ENCODE measurements around the gene PPP2CA. TPM values are rescaled to one million over a fixed set of nuclear protein-coding genes. Genes with fewer than 3 reads are reported as not detected.

The PPP2CA gene
- total RNA-seq, 2 donors from 2014 or later = 119 to 175 TPM

DNA sequence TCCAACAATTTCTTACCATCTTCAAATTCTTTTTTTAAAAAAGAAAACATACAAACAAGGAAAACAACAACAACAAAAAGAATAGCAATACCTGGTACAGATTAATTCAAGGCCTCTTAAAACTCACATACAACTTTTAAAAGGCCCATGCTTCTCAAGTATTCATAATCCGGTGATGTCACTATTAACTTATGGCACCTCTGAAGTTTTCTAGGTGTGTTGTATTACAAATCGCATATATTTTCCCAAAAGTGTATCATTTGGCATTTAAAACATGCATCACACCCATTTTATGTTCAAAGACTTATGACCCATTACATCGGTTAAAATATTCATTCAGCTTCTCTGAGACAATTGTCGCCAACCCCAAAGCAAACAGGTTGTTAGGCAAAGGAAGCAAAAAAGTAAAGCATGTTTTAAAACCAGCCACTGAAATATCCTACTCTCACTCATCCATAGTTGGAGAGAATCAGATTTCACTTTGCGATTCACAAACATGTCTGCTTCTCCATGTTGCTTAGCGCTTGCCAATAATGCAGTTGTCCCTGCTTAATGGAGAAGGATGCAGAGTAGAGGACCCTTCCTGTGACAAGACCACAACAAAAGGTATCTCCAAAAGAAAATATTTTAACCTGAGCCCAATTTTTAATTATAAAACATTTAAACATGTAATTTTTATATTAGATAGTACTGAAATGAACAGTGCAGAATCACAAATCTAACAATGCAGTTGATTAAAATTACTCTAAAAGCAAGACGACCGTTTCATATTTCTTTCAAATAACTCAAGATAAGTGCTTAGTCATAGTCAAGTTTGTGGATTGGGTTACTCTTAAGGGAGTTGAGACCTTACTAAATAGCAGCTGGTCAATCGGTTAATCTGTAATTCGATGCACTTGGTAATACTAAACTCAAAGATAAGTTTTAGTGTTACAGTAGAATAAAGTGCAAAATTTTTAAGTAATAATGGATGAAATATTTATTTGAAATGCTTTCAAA, 50.7 kb downstream of the PPP2CA start:
- Histone ChIP-seq H3K4me1 (replicated peaks) (peaks cover 7% of the 10 kb centered on the region), H3K36me3 (peaks cover 0 to 4% of the 10 kb centered on the region in 2 donors), H3K27ac (peak overlapping the region; percentile 99), H3K9me3 (no peaks in the 10 kb centered on the region), H3K4me3 (peak overlapping the region; percentile 95 to 97), H3K27me3 (replicated peaks; ENCODE audit: insufficient read depth) (no peaks in the 10 kb centered on the region)
- 9% methylated on average over 10 of the region's 10 CpGs for WGBS
- intact Hi-C loops (cut with DNase I) = loop anchor here (10.0 kb wide), 2 partner anchors 200 to 400 kb away; partner anchors contain the start of gene UBE2B
- peak; percentile 34 for TF ChIP-seq POLR2AphosphoS5 (IDR thresholded peaks at IDR 0.05)
- TF ChIP-seq, protein P1, sequence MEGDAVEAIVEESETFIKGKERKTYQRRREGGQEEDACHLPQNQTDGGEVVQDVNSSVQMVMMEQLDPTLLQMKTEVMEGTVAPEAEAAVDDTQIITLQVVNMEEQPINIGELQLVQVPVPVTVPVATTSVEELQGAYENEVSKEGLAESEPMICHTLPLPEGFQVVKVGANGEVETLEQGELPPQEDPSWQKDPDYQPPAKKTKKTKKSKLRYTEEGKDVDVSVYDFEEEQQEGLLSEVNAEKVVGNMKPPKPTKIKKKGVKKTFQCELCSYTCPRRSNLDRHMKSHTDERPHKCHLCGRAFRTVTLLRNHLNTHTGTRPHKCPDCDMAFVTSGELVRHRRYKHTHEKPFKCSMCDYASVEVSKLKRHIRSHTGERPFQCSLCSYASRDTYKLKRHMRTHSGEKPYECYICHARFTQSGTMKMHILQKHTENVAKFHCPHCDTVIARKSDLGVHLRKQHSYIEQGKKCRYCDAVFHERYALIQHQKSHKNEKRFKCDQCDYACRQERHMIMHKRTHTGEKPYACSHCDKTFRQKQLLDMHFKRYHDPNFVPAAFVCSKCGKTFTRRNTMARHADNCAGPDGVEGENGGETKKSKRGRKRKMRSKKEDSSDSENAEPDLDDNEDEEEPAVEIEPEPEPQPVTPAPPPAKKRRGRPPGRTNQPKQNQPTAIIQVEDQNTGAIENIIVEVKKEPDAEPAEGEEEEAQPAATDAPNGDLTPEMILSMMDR (IDR thresholded peaks at IDR 0.05) = no peak
- DNase-seq (ENCODE audit: low spot score) = no peak

DNA sequence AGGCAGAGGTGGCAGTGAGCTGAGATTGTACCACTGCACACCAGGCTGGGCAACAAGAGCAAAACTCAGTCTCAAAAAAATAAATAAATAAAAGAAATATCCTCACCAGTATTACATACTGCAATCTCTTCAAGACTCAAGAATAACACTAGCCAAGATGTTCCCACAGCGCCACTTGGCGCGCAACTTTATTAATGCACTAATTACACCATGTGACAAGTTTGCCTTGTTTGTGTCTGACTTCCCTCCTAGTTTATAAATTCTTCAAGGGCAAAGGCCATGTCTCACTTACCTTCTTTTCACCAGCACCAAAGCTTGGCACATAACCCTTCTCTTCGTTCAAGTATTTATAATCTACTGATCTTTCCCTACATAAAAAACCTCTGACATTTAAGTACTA, 53.9 kb downstream of the PPP2CA start:
- WGBS = 83% methylated on average over 4 of the region's 4 CpGs
- intact Hi-C loops (cut with DNase I) = loop anchor here (10.0 kb wide), 2 partner anchors 203 to 403 kb away; partner anchors contain the start of gene UBE2B

DNA sequence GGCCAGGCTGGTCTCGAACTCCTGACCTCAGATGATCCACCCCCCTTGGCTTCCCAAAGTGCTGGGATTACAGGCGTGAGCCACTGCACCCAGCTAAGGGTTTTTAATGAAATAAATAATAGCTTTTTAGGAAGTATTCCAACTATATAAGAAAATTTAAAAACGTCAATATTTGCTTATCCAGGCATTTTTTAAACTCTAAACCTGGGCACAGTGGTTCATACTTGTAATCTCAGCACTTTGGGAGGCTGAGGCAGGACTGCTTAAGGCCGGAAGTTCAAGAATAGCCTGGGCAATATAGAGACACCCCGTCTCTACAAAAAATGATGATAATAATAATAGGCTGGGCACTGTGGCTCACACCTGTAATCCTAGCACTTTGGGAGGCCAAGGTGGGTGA, 63.3 kb downstream of the PPP2CA start:
- Histone ChIP-seq H3K27ac (no peak overlapping the region), H3K36me3 (peaks cover 0 to 2% of the 10 kb centered on the region in 2 donors), H3K4me1 (replicated peaks) (no peaks in the 10 kb centered on the region), H3K4me3 (no peak overlapping the region), H3K27me3 (replicated peaks; ENCODE audit: insufficient read depth) (no peaks in the 10 kb centered on the region), H3K9me3 (no peaks in the 10 kb centered on the region)
- TF ChIP-seq, protein P1 (IDR thresholded peaks at IDR 0.05) = no peak
- no peak for TF ChIP-seq POLR2A (IDR thresholded peaks at IDR 0.05)
- TF ChIP-seq POLR2AphosphoS5 (IDR thresholded peaks at IDR 0.05) = no peak
- no peak for DNase-seq (ENCODE audit: low spot score)
- WGBS = 93% methylated on average over 5 of the region's 5 CpGs
- intact Hi-C loops (cut with DNase I) = no loop called here

More for the DNA sequence above, 53.9 kb downstream of the PPP2CA start:
- TF ChIP-seq, protein P1 (IDR thresholded peaks at IDR 0.05) = peak in 1 of 4 experiments; percentile 3
- TF ChIP-seq POLR2A (IDR thresholded peaks at IDR 0.05) = no peak
- DNase-seq (ENCODE audit: low spot score) = no peak
- no peak overlapping the region for H3K27ac ChIP-seq
- peaks cover 7% of the 10 kb centered on the region for H3K4me1 ChIP-seq (replicated peaks)
- H3K9me3 ChIP-seq = no peaks in the 10 kb centered on the region
- no peaks in the 10 kb centered on the region for H3K27me3 ChIP-seq (replicated peaks; ENCODE audit: insufficient read depth)
- H3K36me3 ChIP-seq = peaks cover 0 to 4% of the 10 kb centered on the region in 2 donors
- no peak overlapping the region for H3K4me3 ChIP-seq

DNA sequence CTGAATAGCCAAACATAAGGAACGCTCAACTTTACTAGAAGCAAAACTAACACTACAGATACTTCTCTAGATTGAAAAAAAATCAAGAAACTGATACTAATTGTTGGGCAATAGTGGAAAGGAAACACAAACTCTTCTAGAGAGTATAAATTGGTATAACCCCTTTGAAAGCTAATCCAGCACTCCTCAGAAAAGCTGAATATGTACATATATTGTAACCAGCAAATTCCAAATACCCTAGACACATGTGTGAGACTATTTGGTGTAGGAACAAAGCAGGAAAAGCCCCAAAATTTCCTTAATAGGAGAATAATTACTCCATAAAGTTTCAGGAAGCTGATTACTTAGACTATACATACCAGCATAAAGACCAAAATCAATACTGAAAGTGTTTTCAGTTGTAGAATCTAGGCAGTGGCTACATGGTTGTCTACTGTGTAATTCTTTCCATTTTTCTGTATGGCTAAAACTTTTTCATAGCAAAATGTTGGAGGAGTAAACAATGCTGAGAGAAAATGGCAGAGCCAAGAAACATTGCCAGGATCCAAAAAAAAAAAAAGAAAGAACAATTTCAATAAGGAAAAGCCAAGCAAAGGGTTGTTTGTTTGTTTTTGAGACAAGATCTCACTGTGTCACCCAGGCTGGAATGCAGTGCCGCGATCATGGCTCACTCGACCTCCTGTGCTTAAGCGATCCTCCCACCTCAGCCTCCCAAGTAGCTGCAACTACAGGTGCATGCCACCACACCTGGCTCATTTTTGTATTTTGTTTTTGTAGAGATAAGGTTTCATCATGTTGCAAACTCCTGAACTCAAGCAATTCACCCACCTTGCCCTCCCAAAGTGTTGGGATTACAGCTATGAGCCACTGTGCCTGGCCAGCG, 64.1 kb downstream of the PPP2CA start:
- intact Hi-C loops (cut with DNase I) = no loop called here
- Histone ChIP-seq H3K9me3 (no peaks in the 10 kb centered on the region), H3K27ac (no peak overlapping the region), H3K4me1 (replicated peaks) (no peaks in the 10 kb centered on the region), H3K27me3 (replicated peaks; ENCODE audit: insufficient read depth) (no peaks in the 10 kb centered on the region), H3K4me3 (no peak overlapping the region), H3K36me3 (peaks cover 0 to 2% of the 10 kb centered on the region in 2 donors)
- TF ChIP-seq POLR2A (IDR thresholded peaks at IDR 0.05) (no peak), POLR2AphosphoS5 (IDR thresholded peaks at IDR 0.05) (no peak)
- TF ChIP-seq, protein P1 (IDR thresholded peaks at IDR 0.05) = no peak
- DNase-seq (ENCODE audit: low spot score) = no peak
- 81% methylated on average over 6 of the region's 6 CpGs for WGBS

Data from prostate gland (tissue), 2 donors.